H1 (cell line): ENCODE measurements around the gene DOK7. TPM values are rescaled to one million over a fixed set of nuclear protein-coding genes. Genes with fewer than 3 reads are reported as not detected.

Source experiments
- CTCF ChIA-PET: fragments of 300-600 bp; sonication (Branson Sonifier 250); formaldehyde crosslinking; loops from one replicate; lab custom pipeline; 2021; ENCODE audit not compliant: partially characterized antibody; lab: Charles Lee
- POLR2A ChIA-PET: fragments of 300-600 bp; sonication (Branson Sonifier 250); formaldehyde crosslinking; loops from one replicate; lab custom pipeline; 2021; ENCODE audit warnings: inconsistent platforms; ENCODE audit not compliant: partially characterized antibody; lab: Charles Lee
- DNase-seq, 2 experiments: peaks; one replicate each; pipeline versions ENCODE4 v3.0.0 to v3.0.0-alpha.2; 2010 to 2022; ENCODE audit warnings: low spot score in 2 of 2, low read depth in 1 of 2, mixed read lengths in 1 of 2
- FAIRE-seq: peaks from 2 replicates; lab custom pipeline; 2011; peaks lifted over from hg19 to GRCh38; lab: Jason Lieb, UNC
- H2AFZ ChIP-seq: 2 replicates; pipeline ENCODE4 v1.8.1; 2012; ENCODE audit warnings: low read length, inconsistent platforms
- H2AK5ac ChIP-seq: 2 replicates; pipeline ENCODE4 v1.6.1; 2013; ENCODE audit warnings: low read depth, low read length
- H2BK120ac ChIP-seq: replicated peaks from 2 replicates; pipeline ENCODE3; 2013; ENCODE audit warnings: low read depth, low read length, inconsistent platforms
- H2BK12ac ChIP-seq: 2 replicates; pipeline ENCODE4 v1.6.1; 2013; ENCODE audit warnings: low read depth, low read length
- H2BK15ac ChIP-seq: 2 replicates; pipeline ENCODE4 v1.6.1; 2013; ENCODE audit warnings: low read length
- H2BK20ac ChIP-seq: 2 replicates; pipeline ENCODE4 v1.6.1; 2013; ENCODE audit warnings: low read length
- H2BK5ac ChIP-seq: 2 replicates; pipeline ENCODE4 v1.6.1; 2013; ENCODE audit warnings: low read depth, low read length
- H3K14ac ChIP-seq: 2 replicates; pipeline ENCODE4 v1.6.1; 2013; ENCODE audit warnings: inconsistent platforms; ENCODE audit not compliant: insufficient read length
- H3K18ac ChIP-seq: 2 replicates; pipeline ENCODE4 v1.6.1; 2013; ENCODE audit warnings: low read length; ENCODE audit errors: extremely low read depth
- H3K23ac ChIP-seq: 2 replicates; pipeline ENCODE4 v1.6.1; 2013; ENCODE audit warnings: inconsistent platforms; ENCODE audit not compliant: insufficient read length
- H3K23me2 ChIP-seq: 2 replicates; pipeline ENCODE4 v1.6.1; 2013; ENCODE audit warnings: low read depth, low read length
- H3K27ac ChIP-seq: 2 replicates; pipeline ENCODE4 v1.6.1; 2011; ENCODE audit warnings: low read depth, low read length, inconsistent platforms
- H3K27me3 ChIP-seq, 4 experiments: replicated peaks in 1 of 4; 1 replicate in 1 of 4; 2 replicates in 3 of 4; pipeline versions ENCODE4 v1.6.1 to v1.8.1; 2011 to 2013; ENCODE audit warnings: low read length in 3 of 4, mild to moderate bottlenecking in 3 of 4, inconsistent platforms in 2 of 4, mixed read lengths in 2 of 4, moderate library complexity in 1 of 4; ENCODE audit not compliant: control insufficient read depth in 3 of 4, insufficient read depth in 3 of 4; ENCODE audit errors: extremely low read depth in 1 of 4
- H3K36me3 ChIP-seq, 4 experiments: 2 replicates each; pipeline versions ENCODE4 v1.6.1 to v1.8.1; 2011 to 2013; ENCODE audit warnings: mild to moderate bottlenecking in 4 of 4, low read length in 3 of 4, moderate library complexity in 2 of 4, control low read depth in 1 of 4, inconsistent platforms in 1 of 4; ENCODE audit not compliant: insufficient read depth in 4 of 4, control insufficient read depth in 2 of 4
- H3K4ac ChIP-seq: replicated peaks from 2 replicates; pipeline ENCODE3; 2013; ENCODE audit warnings: low read length, low read depth, mixed read lengths, inconsistent platforms; ENCODE audit not compliant: insufficient read length
- H3K4me1 ChIP-seq, 4 experiments: replicated peaks in 1 of 4; 1 replicate in 1 of 4; 2 replicates in 3 of 4; pipeline versions ENCODE4 v1.6.1 to v1.8.1; 2011 to 2013; ENCODE audit warnings: low read length in 3 of 4, inconsistent platforms in 2 of 4, mixed read lengths in 1 of 4; ENCODE audit not compliant: insufficient read depth in 4 of 4, control insufficient read depth in 3 of 4
- H3K4me2 ChIP-seq, 2 experiments: 2 replicates each; pipeline versions ENCODE4 v1.6.1 to v1.8.1; 2011 to 2013; ENCODE audit warnings: low read depth in 2 of 2, low read length in 2 of 2, control low read depth in 1 of 2, inconsistent platforms in 1 of 2, mild to moderate bottlenecking in 1 of 2; ENCODE audit not compliant: insufficient read depth in 1 of 2
- H3K4me3 ChIP-seq, 4 experiments: fragments of 200-600, 300-600 bp in 1 of 4; sonication (generic), shearing (Covaris generic), sonication (Bioruptor Twin) in 1 of 4; 2 replicates each; pipeline versions ENCODE4 v1.5.1 to v1.8.1; 2011 to 2016; ENCODE audit warnings: low read length in 4 of 4, low read depth in 3 of 4, control low read depth in 2 of 4, inconsistent platforms in 2 of 4, mild to moderate bottlenecking in 2 of 4, mixed read lengths in 1 of 4, moderate library complexity in 1 of 4; ENCODE audit not compliant: insufficient read depth in 2 of 4; ENCODE audit errors: extremely low read depth in 1 of 4
- H3K56ac ChIP-seq: replicated peaks from 2 replicates; pipeline ENCODE3; 2013; ENCODE audit warnings: low read depth, mild to moderate bottlenecking, mixed read lengths, low read length, inconsistent platforms; ENCODE audit not compliant: insufficient read length
- H3K79me1 ChIP-seq: 2 replicates; pipeline ENCODE4 v1.6.1; 2013; ENCODE audit warnings: low read depth, low read length, control low read depth
- H3K79me2 ChIP-seq, 2 experiments: 2 replicates each; pipeline versions ENCODE4 v1.6.1 to v1.8.1; 2012 to 2013; ENCODE audit warnings: low read length in 2 of 2, mild to moderate bottlenecking in 2 of 2, inconsistent platforms in 1 of 2; ENCODE audit not compliant: insufficient read depth in 2 of 2, control insufficient read depth in 1 of 2
- H3K9ac ChIP-seq, 4 experiments: replicated peaks in 1 of 4; 1 replicate in 1 of 4; 2 replicates in 3 of 4; pipeline versions ENCODE4 v1.6.1 to v1.8.1; 2011 to 2013; ENCODE audit warnings: low read depth in 3 of 4, low read length in 3 of 4, control low read depth in 2 of 4, mild to moderate bottlenecking in 2 of 4, moderate library complexity in 2 of 4, inconsistent platforms in 1 of 4; ENCODE audit errors: extremely low read depth in 1 of 4
- H3K9me3 ChIP-seq, 2 experiments: 2 replicates each; pipeline versions ENCODE4 v1.6.1 to v1.8.1; 2012 to 2013; ENCODE audit warnings: mild to moderate bottlenecking in 2 of 2, moderate library complexity in 2 of 2, control low read depth in 1 of 2, inconsistent platforms in 1 of 2, low read depth in 1 of 2, low read length in 1 of 2, mixed read lengths in 1 of 2; ENCODE audit not compliant: insufficient read depth in 2 of 2
- H4K20me1 ChIP-seq, 2 experiments: replicated peaks in 1 of 2; 2 replicates each; pipeline versions ENCODE3 to v1.8.1; 2011 to 2013; ENCODE audit warnings: inconsistent platforms in 2 of 2, low read length in 2 of 2, mild to moderate bottlenecking in 1 of 2; ENCODE audit not compliant: insufficient read depth in 2 of 2, control insufficient read depth in 1 of 2
- H4K5ac ChIP-seq: 2 replicates; pipeline ENCODE4 v1.6.1; 2013; ENCODE audit warnings: low read length, low read depth, mixed read lengths, inconsistent platforms; ENCODE audit not compliant: insufficient read length
- H4K8ac ChIP-seq: 2 replicates; pipeline ENCODE4 v1.8.0; 2013; ENCODE audit warnings: mild to moderate bottlenecking, moderate library complexity, low read length, inconsistent platforms; ENCODE audit not compliant: insufficient read depth; ENCODE audit errors: extremely low read depth
- H4K91ac ChIP-seq: replicated peaks from 2 replicates; pipeline ENCODE3; 2013; ENCODE audit warnings: low read length, mixed read lengths, inconsistent platforms; ENCODE audit not compliant: insufficient read length
- BRCA1 ChIP-seq: IDR thresholded peaks from 2 replicates; pipeline ENCODE4 v1.6.1; 2012; ENCODE audit warnings: low read depth, low read length, improper control_type of control experiment
- CBX5 ChIP-seq: fragments of 300-800, 300-1000 bp; sonication (generic); IDR thresholded peaks from 2 replicates; pipeline ENCODE4 v1.7.1; 2016; ENCODE audit warnings: antibody characterized with exemption, low read length, low read depth
- EZH2 ChIP-seq: fragments of 200-600 bp; sonication (generic); IDR thresholded peaks from 2 replicates; pipeline ENCODE4 v1.7.1; 2012; ENCODE audit warnings: low read depth, mild to moderate bottlenecking, moderate library complexity, low read length, inconsistent platforms; ENCODE audit not compliant: severe bottlenecking
- GABPA ChIP-seq: IDR thresholded peaks from 2 replicates; pipeline ENCODE4 v1.6.1; 2011; ENCODE audit warnings: mild to moderate bottlenecking, low read length, moderate library complexity, borderline replicate concordance; ENCODE audit not compliant: insufficient read depth
- JUN ChIP-seq: IDR thresholded peaks from 2 replicates; pipeline ENCODE4 v1.6.1; 2011; ENCODE audit warnings: low read depth, mild to moderate bottlenecking, improper control_type of control experiment, low read length
- JUND ChIP-seq: IDR thresholded peaks from 2 replicates; pipeline ENCODE4 v1.6.1; 2011; ENCODE audit warnings: mild to moderate bottlenecking, improper control_type of control experiment, low read length
- KDM1A ChIP-seq: fragments of 200-600, 300-600 bp; sonication (generic); IDR thresholded peaks from 2 replicates; pipeline ENCODE4 v1.7.1; 2016; ENCODE audit warnings: mild to moderate bottlenecking, low read length, borderline replicate concordance
- NANOG ChIP-seq: IDR thresholded peaks from 2 replicates; pipeline ENCODE4 v1.6.1; 2011; ENCODE audit warnings: low read length, low read depth, mild to moderate bottlenecking, inconsistent platforms; ENCODE audit not compliant: insufficient read depth, poor library complexity, severe bottlenecking
- NRF1 ChIP-seq: IDR thresholded peaks from 2 replicates; pipeline ENCODE4 v1.6.1; 2011; ENCODE audit warnings: mild to moderate bottlenecking, low read depth, low read length, improper control_type of control experiment
- POLR2AphosphoS5 ChIP-seq: IDR thresholded peaks from 2 replicates; pipeline ENCODE4 v1.6.1; 2011; ENCODE audit warnings: low read depth, low read length
- SP1 ChIP-seq: IDR thresholded peaks from 2 replicates; pipeline ENCODE4 v1.6.1; 2011; ENCODE audit warnings: low read depth, low read length
- SP2 ChIP-seq: IDR thresholded peaks from 2 replicates; pipeline ENCODE4 v1.6.1; 2012; ENCODE audit warnings: mild to moderate bottlenecking, low read length, inconsistent platforms
- TAF7 ChIP-seq: optimal IDR thresholded peaks from 2 replicates; pipeline ENCODE3; 2011; ENCODE audit warnings: low read depth, mild to moderate bottlenecking, inconsistent platforms, low read length, moderate library complexity, borderline replicate concordance
- TBP ChIP-seq: IDR thresholded peaks from 2 replicates; pipeline ENCODE4 v1.6.1; 2011; ENCODE audit warnings: low read depth, low read length, improper control_type of control experiment
- WGBS, 2 experiments: shearing (Covaris generic) in 1 of 2; methylation state at CpG; one replicate each; pipeline versions ENCODE4 v1.1.6 to v1.1.7; 2013 to 2015; ENCODE audit warnings: low lambda C conversion rate in 2 of 2, mixed read lengths in 2 of 2, inconsistent platforms in 1 of 2, low coverage in 1 of 2, missing lambda C conversion rate in 1 of 2; ENCODE audit not compliant: insufficient replicate concordance in 2 of 2, insufficient coverage in 1 of 2, insufficient read length in 1 of 2; ENCODE audit errors: extremely low coverage in 1 of 2, missing lambda C conversion rate in 1 of 2; 5-methylcytosine and 5-hydroxymethylcytosine counted together
- polyA plus RNA-seq, 7 experiments: library from polyadenylated mRNA; depleted of rRNA in 3 of 7; stranded (reverse) in 5 of 7; unstranded in 2 of 7; fragments of >200 nt in 5 of 7; fragments of 200-250 nt in 2 of 7; gene quantifications; 1 replicate in 5 of 7; 2 replicates in 1 of 7; 4 replicates in 1 of 7; pipeline versions ENCODE4 v1.2.1 to v1.2.3, GENCODE V29; 2011 to 2013; ENCODE audit warnings: missing spikeins in 2 of 7, mixed read lengths in 2 of 7
- total RNA-seq: library from RNA; stranded (reverse); fragmentation: NEBNext Ultra II Directional; extraction: Animal tissue kit (Norgen Biotek cat#: 25700); gene quantifications from 2 replicates; pipeline ENCODE4 v1.2.1, GENCODE V29; 2021

The DOK7 gene
- total and polyA plus RNA-seq, 2 of the 8 experiments (the other 6 are each of a cell fraction or from before 2014, with no cell fraction given): 0.32 TPM; not detected in 1

- H4K91ac ChIP-seq: no peak overlapping the region
- H3K23ac ChIP-seq: no peak overlapping the region
- WGBS, 2 experiments: 88% methylated on average over 22 of the region's 24 CpGs; no CpG with 5 or more reads in 1 of the 2 experiments
- peaks cover 0 to 4% of the 10 kb centered on the region in 2 experiments for H4K20me1 ChIP-seq
- TF ChIP-seq NANOG (no peak), TBP (no peak), TAF7 (no peak), CBX5 (no peak), GABPA (no peak), JUND (no peak), NRF1 (no peak), EZH2 (no peak), SP1 (no peak), SP2 (no peak), POLR2AphosphoS5 (no peak), KDM1A (no peak), JUN (no peak), BRCA1 (no peak)
- H3K4me2 ChIP-seq: no peak overlapping the region
- H4K8ac ChIP-seq: no peak overlapping the region
- H3K4ac ChIP-seq: no peak overlapping the region
- H3K36me3 ChIP-seq: no peaks in the 10 kb centered on the region
- no peaks in the 10 kb centered on the region for H3K9me3 ChIP-seq
- H3K4me3 ChIP-seq: no peak overlapping the region
- no peak overlapping the region for H4K5ac ChIP-seq
- no peak overlapping the region for H2BK5ac ChIP-seq
- H3K23me2 ChIP-seq: no peaks in the 10 kb centered on the region
- no peak overlapping the region for H2AK5ac ChIP-seq
- DNase-seq (no peak), FAIRE-seq (no peak)
- H3K27me3 ChIP-seq: no peaks in the 10 kb centered on the region; a peak in 1 of 7 replicates
- H3K79me2 ChIP-seq: no peaks in the 10 kb centered on the region
- no peak overlapping the region for H3K9ac ChIP-seq
- ChIA-PET CTCF (interaction anchor here (0.8 to 3.4 kb wide), 12 partner anchors 9 to 128 kb away, joined by 3 to 14 read pairs (median 8); no protein-coding TSS in a partner anchor), POLR2A (no interaction called here)
- no peak overlapping the region for H2BK120ac ChIP-seq
- H3K14ac ChIP-seq: no peak overlapping the region
- H3K79me1 ChIP-seq: no peaks in the 10 kb centered on the region
- H2BK20ac ChIP-seq: no peak overlapping the region
- no peak overlapping the region for H3K18ac ChIP-seq
- no peak overlapping the region for H2BK12ac ChIP-seq
- H3K56ac ChIP-seq: no peak overlapping the region
- H3K27ac ChIP-seq: no peak overlapping the region
- H3K4me1 ChIP-seq: no peaks in the 10 kb centered on the region; a peak in 1 of 7 replicates
- no peak overlapping the region for H2AFZ ChIP-seq
- H2BK15ac ChIP-seq: no peak overlapping the region
Measured at GRCh38 chr4:3426465-3427133, 36.5 kb upstream of the DOK7 start.
